HCT116 (cell line): Measurements from ENCODE around the gene C10orf62. TPM values are rescaled to one million over a fixed set of nuclear protein-coding genes. Genes with fewer than 3 reads are reported as not detected.
A peak's percentile ranks its signal among the peaks of the same experiment; 100 is the strongest.
"Not testable (repeated sequence)": the region's sequence is repeated elsewhere in the genome, so short reads cannot be mapped to it uniquely, and the experiment has no call there.

ENCODE experiments used
- ATAC-seq: fragments of 200-7000 bp; cut with Tn5 transposase; 2 replicates; pipeline ENCODE4 v1.9.1; 2020; ENCODE audit warnings: mild to moderate bottlenecking, moderate library complexity
- BruUV-seq: library from RNA; stranded (reverse); fragments of 400-500 nt; replicated peaks from 2 replicates; lab custom pipeline; 2021; lab: Mats Ljungman, UMichigan
- CTCF ChIA-PET: fragments of 300-600 bp; sonication (Branson Sonifier 250); formaldehyde crosslinking; loops from one replicate; lab custom pipeline; 2021; ENCODE audit warnings: antibody characterized with exemption; lab: Charles Lee
- POLR2A ChIA-PET: fragments of 300-600, 350-600 bp; sonication (Branson Sonifier 250); formaldehyde crosslinking; loops from one replicate; lab custom pipeline; 2021; ENCODE audit warnings: antibody characterized with exemption; lab: Charles Lee
- RAD21 ChIA-PET, 2 experiments: fragments of 300-600 bp; sonication (Branson Sonifier 250); formaldehyde crosslinking; loops; one replicate each; lab custom pipeline; 2023; ENCODE audit warnings: low total read pairs in 2 of 2; ENCODE audit not compliant: uncharacterized antibody in 2 of 2, unreplicated experiment in 2 of 2, low non-redundant PET in 1 of 2; lab: Charles Lee
- DNase-seq: peaks from one replicate; pipeline ENCODE4 v3.0.0-alpha.2; 2010; ENCODE audit warnings: low read depth, low spot score
- H2AFZ ChIP-seq: fragments of 200-600 bp; shearing (Covaris generic), sonication (generic); 2 replicates; pipeline ENCODE4 v1.6.1; 2017; ENCODE audit warnings: low read depth, mixed run types, mixed read lengths, antibody characterized with exemption, low read length; ENCODE audit not compliant: poor library complexity, severe bottlenecking
- H3K27ac ChIP-seq: 2 replicates; pipeline ENCODE4 v1.5.1; 2012; ENCODE audit warnings: low read depth, low read length
- H3K27me3 ChIP-seq: fragments of 200-600 bp; sonication (generic); 2 replicates; pipeline ENCODE4 v1.6.1; 2016; ENCODE audit warnings: mixed run types, low read length, mixed read lengths; ENCODE audit not compliant: insufficient read depth
- H3K36me3 ChIP-seq, 2 experiments: fragments of 200-500 bp in 1 of 2; fragments of 200-600 bp in 1 of 2; sonication (Bioruptor generic) in 1 of 2; sonication (generic) in 1 of 2; 2 replicates each; pipeline versions ENCODE4 v1.5.1 to v1.6.1; 2014 to 2016; ENCODE audit warnings: low read length in 2 of 2, inconsistent platforms in 1 of 2, mixed read lengths in 1 of 2, mixed run types in 1 of 2; ENCODE audit not compliant: insufficient read depth in 2 of 2, control insufficient read depth in 1 of 2
- H3K4me1 ChIP-seq, 2 experiments: fragments of 200-600 bp in 1 of 2; sonication (generic) in 1 of 2; 2 replicates each; pipeline versions ENCODE4 v1.5.1 to v1.6.1; 2012 to 2017; ENCODE audit warnings: low read length in 2 of 2, inconsistent platforms in 1 of 2, mild to moderate bottlenecking in 1 of 2, mixed read lengths in 1 of 2, mixed run types in 1 of 2, moderate library complexity in 1 of 2; ENCODE audit not compliant: insufficient read depth in 2 of 2, control insufficient read depth in 1 of 2
- H3K4me2 ChIP-seq: fragments of 200-600 bp; sonication (generic); 2 replicates; pipeline ENCODE4 v1.6.1; 2017; ENCODE audit warnings: mixed run types, low read length, mixed read lengths
- H3K4me3 ChIP-seq, 2 experiments: fragments of 200-600 bp in 1 of 2; sonication (generic) in 1 of 2; replicated peaks in 1 of 2; 2 replicates each; pipeline ENCODE4 v1.5.1; 2011 to 2016; ENCODE audit warnings: low read length in 2 of 2, control low read depth in 1 of 2, low read depth in 1 of 2, mild to moderate bottlenecking in 1 of 2, mixed read lengths in 1 of 2, mixed run types in 1 of 2
- H3K79me2 ChIP-seq: fragments of 200-600 bp; sonication (generic); 2 replicates; pipeline ENCODE4 v1.6.1; 2017; ENCODE audit warnings: mild to moderate bottlenecking, mixed run types, low read length, moderate library complexity, mixed read lengths; ENCODE audit not compliant: insufficient read depth
- H3K9ac ChIP-seq: fragments of 200-600 bp; sonication (generic); 2 replicates; pipeline ENCODE4 v1.6.1; 2016; ENCODE audit warnings: low read length, mixed read lengths
- H3K9me2 ChIP-seq: fragments of 200-600 bp; sonication (generic), shearing (Covaris generic); 2 replicates; pipeline ENCODE4 v1.6.1; 2017; ENCODE audit warnings: mixed run types, mild to moderate bottlenecking, moderate library complexity; ENCODE audit not compliant: insufficient read depth
- H3K9me3 ChIP-seq, 2 experiments: fragments of 200-500 bp in 1 of 2; fragments of 200-600 bp in 1 of 2; sonication (Bioruptor generic) in 1 of 2; sonication (generic) in 1 of 2; 2 replicates each; pipeline ENCODE4 v1.6.1; 2014 to 2017; ENCODE audit warnings: low read length in 2 of 2, mixed read lengths in 2 of 2, inconsistent platforms in 1 of 2, low read depth in 1 of 2, mild to moderate bottlenecking in 1 of 2, mixed run types in 1 of 2, moderate library complexity in 1 of 2; ENCODE audit not compliant: control insufficient read depth in 1 of 2, insufficient read depth in 1 of 2
- H4K20me1 ChIP-seq: fragments of 200-600 bp; sonication (generic), shearing (Covaris generic); 2 replicates; pipeline ENCODE4 v1.6.1; 2017; ENCODE audit warnings: mixed run types, mild to moderate bottlenecking, moderate library complexity; ENCODE audit not compliant: insufficient read depth
- CBX3 ChIP-seq: IDR thresholded peaks from 2 replicates; pipeline ENCODE4 v1.6.1; 2012; ENCODE audit warnings: low read depth
- CTCF ChIP-seq, 3 experiments: fragments of 200-600 bp in 1 of 3; sonication (generic) in 1 of 3; IDR thresholded peaks in 2 of 3; conservative IDR thresholded peaks in 1 of 3; 2 replicates each; pipeline ENCODE4 v1.5.1; 2012 to 2017; ENCODE audit warnings: low read depth in 2 of 3, low read length in 2 of 3, antibody characterized with exemption in 1 of 3, borderline replicate concordance in 1 of 3, control low read depth in 1 of 3, mild to moderate bottlenecking in 1 of 3, mixed read lengths in 1 of 3, mixed run types in 1 of 3, moderate library complexity in 1 of 3; ENCODE audit not compliant: insufficient read depth in 1 of 3
- POLR2A ChIP-seq: IDR thresholded peaks from 2 replicates; pipeline ENCODE4 v1.7.0; 2011; ENCODE audit warnings: borderline replicate concordance; ENCODE audit not compliant: insufficient read depth, insufficient read length; ENCODE audit errors: extremely low read depth
- RAD21 ChIP-seq: IDR thresholded peaks from 2 replicates; pipeline ENCODE4 v1.6.1; 2012; ENCODE audit warnings: low read depth, mild to moderate bottlenecking
- SIN3A ChIP-seq: IDR thresholded peaks from 2 replicates; pipeline ENCODE4 v1.6.1; 2012; ENCODE audit warnings: low read depth
- TCF7L2 ChIP-seq: IDR thresholded peaks from 2 replicates; pipeline ENCODE4 v1.7.0; 2011; ENCODE audit warnings: borderline replicate concordance, inconsistent platforms; ENCODE audit not compliant: insufficient read depth, insufficient read length; ENCODE audit errors: extremely low read depth
- YY1 ChIP-seq: IDR thresholded peaks from 2 replicates; pipeline ENCODE4 v1.6.1; 2011; ENCODE audit warnings: low read length, low read depth, moderate library complexity, mild to moderate bottlenecking; ENCODE audit not compliant: insufficient replicate concordance; ENCODE audit errors: extremely low read depth
- intact Hi-C: fragments of 100-400 bp; cut with micrococcal nuclease; formaldehyde crosslinking; loops from 2 replicates; pipeline ENCODE4 v1.10.0; 2022
- total RNA-seq: library from RNA; stranded (reverse); gene quantifications from one replicate; pipeline ENCODE4 v1.2.1, GENCODE V29; 2021; ENCODE audit not compliant: unreplicated experiment

The C10orf62 gene
- total RNA-seq, 1 experiment from 2014 or later: 0.32 TPM

GRCh38 chr10:97553575-97554031, 35.9 kb upstream of the C10orf62 start:
- H3K9me3 ChIP-seq: no peaks in the 10 kb centered on the region
- no peaks in the 10 kb centered on the region for H3K9me2 ChIP-seq
- no peaks in the 10 kb centered on the region for H3K79me2 ChIP-seq
- intact Hi-C loops: loop anchor here (1.0 to 2.0 kb wide), 3 partner anchors 18 to 147 kb away; no protein-coding TSS in a partner anchor
- no peak overlapping the region for H2AFZ ChIP-seq
- no peak overlapping the region for H3K9ac ChIP-seq
- 0 out of 2 replicates have a peak overlapping the region, but pooled peaks have one; percentile 7 for H3K27ac ChIP-seq
- TF ChIP-seq SIN3A (no peak), CTCF (IDR thresholded peaks at IDR 0.05 in 2 of 3, conservative IDR thresholded peaks at IDR 0.05 in 1 of 3; ENCODE audit: borderline replicate concordance in 1 of 3, insufficient read depth in 1 of 3, low read depth in 2 of 3, low read length in 2 of 3) (peak; percentile 89 to 94 (median 93)), RAD21 (peak; percentile 94), CBX3 (no peak), TCF7L2 (no peak), YY1 (peak; percentile 39), POLR2A (no peak)
- H3K4me3 ChIP-seq: no peak overlapping the region
- ATAC-seq (peak; percentile 99), DNase-seq (no peak)
- no peaks in the 10 kb centered on the region for H3K27me3 ChIP-seq
- ChIA-PET RAD21 (interaction anchor here (0.5 to 1.9 kb wide), 3 partner anchors 12 to 90 kb away, joined by 3 to 4 read pairs (median 4); partner anchors contain the start of gene ANKRD2 (in 1 of the 2)), POLR2A (no interaction called here), CTCF (interaction anchor here (0.7 to 2.8 kb wide), 15 partner anchors 10 to 90 kb away, joined by 3 to 20 read pairs (median 5); partner anchors contain the start of genes ANKRD2 and HOGA1)
- BruUV-seq: no TSS peak
- H3K4me2 ChIP-seq: peak overlapping the region; percentile 31
- H3K4me1 ChIP-seq: peaks cover 10 to 27% of the 10 kb centered on the region in 2 experiments; a peak in 3 of 4 replicates
- no peaks in the 10 kb centered on the region for H4K20me1 ChIP-seq
- H3K36me3 ChIP-seq: no peaks in the 10 kb centered on the region

GRCh38 chr10:97554336-97554735, 35.2 kb upstream of the C10orf62 start:
- H3K9ac ChIP-seq, H3K9me2 ChIP-seq, H2AFZ ChIP-seq, H4K20me1 ChIP-seq, H3K36me3 ChIP-seq, BruUV-seq, H3K9me3 ChIP-seq, H3K27me3 ChIP-seq, DNase-seq, H3K4me3 ChIP-seq, H3K4me2 ChIP-seq, H3K27ac ChIP-seq, ATAC-seq, POLR2A ChIA-PET, H3K79me2 ChIP-seq, intact Hi-C loops: not testable (repeated sequence)
- H3K4me1 ChIP-seq: peaks cover 10 to 24% of the 10 kb centered on the region in 2 experiments; a peak in 3 of 4 replicates
- ChIA-PET RAD21 (interaction anchor here in 1 of 2 experiments (1.0 to 1.9 kb wide), 2 partner anchors 18 to 91 kb away, joined by 4 read pairs; partner anchors contain the start of gene ANKRD2), CTCF (interaction anchor here (0.7 to 2.8 kb wide), 12 partner anchors 11 to 91 kb away, joined by 3 to 20 read pairs (median 5); partner anchors contain the start of genes ANKRD2 and HOGA1)

DNA sequence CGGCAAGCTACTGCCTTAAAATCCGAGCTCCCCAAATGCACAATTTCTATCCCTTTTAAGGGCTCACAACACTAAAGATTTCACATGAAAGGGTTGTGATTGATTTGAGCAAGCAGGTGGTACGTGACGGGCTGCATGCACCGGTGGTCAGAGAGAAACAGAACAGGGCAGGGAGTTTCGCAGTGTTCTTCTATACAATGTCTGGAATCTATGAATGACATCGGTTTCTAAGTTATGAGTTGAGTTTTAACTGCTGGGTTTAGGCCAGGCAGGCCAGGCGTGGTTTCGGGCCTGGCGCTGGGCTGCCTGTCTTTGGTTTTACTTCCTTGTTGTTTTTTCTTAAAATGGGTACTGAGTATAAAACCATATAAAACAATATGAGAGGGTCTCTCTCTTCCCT, 34.0 kb upstream of the C10orf62 start:
- H3K9me3 ChIP-seq, H3K27ac ChIP-seq, intact Hi-C loops, CTCF ChIA-PET, RAD21 ChIA-PET, H3K79me2 ChIP-seq, H3K36me3 ChIP-seq, ATAC-seq, H3K9me2 ChIP-seq, POLR2A ChIA-PET, H3K4me3 ChIP-seq, DNase-seq, H4K20me1 ChIP-seq, BruUV-seq, H3K4me2 ChIP-seq, H3K9ac ChIP-seq, H2AFZ ChIP-seq, H3K27me3 ChIP-seq: not testable (repeated sequence)
- peaks cover 3 to 12% of the 10 kb centered on the region in 2 experiments; a peak in 3 of 4 replicates for H3K4me1 ChIP-seq
